SJSA1 (cell line): ENCODE data around the gene HEXIM2. TPM values are rescaled to one million over a fixed set of nuclear protein-coding genes. Genes with fewer than 3 reads are reported as not detected.

Experiments used
- DNase-seq, 2 experiments: peaks; one replicate each; pipeline ENCODE4 v3.0.0-alpha.2; 2015 to 2020; ENCODE audit warnings: low spot score in 2 of 2, low read depth in 1 of 2
- H3K27ac ChIP-seq: fragments of 250-450 bp; sonication (Bioruptor Pico); 2 replicates; pipeline ENCODE4 v1.5.1; 2020; ENCODE audit warnings: mild to moderate bottlenecking, moderate library complexity
- H3K27me3 ChIP-seq: fragments of 250-450 bp; sonication (Bioruptor Pico); replicated peaks from 2 replicates; pipeline ENCODE4 v1.5.1; 2020; ENCODE audit warnings: mild to moderate bottlenecking, moderate library complexity
- H3K36me3 ChIP-seq: fragments of 250-450 bp; sonication (Bioruptor Pico); 2 replicates; pipeline ENCODE4 v1.5.1; 2020; ENCODE audit warnings: mild to moderate bottlenecking
- H3K4me1 ChIP-seq: fragments of 250-450 bp; sonication (Bioruptor Pico); replicated peaks from 2 replicates; pipeline ENCODE4 v1.6.1; 2021; ENCODE audit warnings: mild to moderate bottlenecking
- H3K4me3 ChIP-seq: fragments of 250-450 bp; sonication (Bioruptor Pico); 2 replicates; pipeline ENCODE4 v1.5.1; 2020; ENCODE audit warnings: mild to moderate bottlenecking
- H3K9me3 ChIP-seq: fragments of 250-450 bp; sonication (Bioruptor Pico); replicated peaks from 2 replicates; pipeline ENCODE4 v1.5.1; 2020; ENCODE audit warnings: mild to moderate bottlenecking
- total RNA-seq: library from RNA; depleted of rRNA; stranded (reverse); fragments of >200 nt; shearing (Covaris generic); gene quantifications from 2 replicates; pipeline ENCODE4 v1.2.3, GENCODE V29; 2014

Gene HEXIM2
- total RNA-seq, 1 experiment from 2014 or later: 8.0 TPM

- peak overlapping the region; percentile 34; the same call in 1 of the 2 replicates for H3K27ac ChIP-seq
- H3K27me3 ChIP-seq: no peaks in the 10 kb centered on the region
Measured at GRCh38 chr17:45131616-45132319, 29.9 kb upstream of the HEXIM2 start.

GRCh38 chr17:45132320-45132571, 29.4 kb upstream of the HEXIM2 start, which contains the start of gene PLCD3:
TSS of gene PLCD3 (minus strand) at chr17:45132515. CDS start at chr17:45132410, 105 bp downstream.
- Histone ChIP-seq H3K36me3 (peaks cover 3% of the 10 kb centered on the region), H3K27me3 (no peaks in the 10 kb centered on the region), H3K27ac (peak within 1 kb of the TSS; percentile 59), H3K4me1 (peaks cover 47% of the 10 kb centered on the region), H3K4me3 (peak within 1 kb of the TSS; percentile 85), H3K9me3 (no peaks in the 10 kb centered on the region)
- DNase-seq: no peak

More at GRCh38 chr17:45131616-45132319, 29.9 kb upstream of the HEXIM2 start:
- H3K36me3 ChIP-seq: peaks cover 3% of the 10 kb centered on the region
- H3K4me1 ChIP-seq: peaks cover 52% of the 10 kb centered on the region
- no peaks in the 10 kb centered on the region for H3K9me3 ChIP-seq
- DNase-seq: peak in 1 of 2 experiments; percentile 75
- peak overlapping the region; percentile 85 for H3K4me3 ChIP-seq

GRCh38 chr17:45132572-45133463, 28.9 kb upstream of the HEXIM2 start:
- Histone ChIP-seq H3K36me3 (peaks cover 3% of the 10 kb centered on the region), H3K4me1 (peaks cover 41% of the 10 kb centered on the region), H3K9me3 (no peaks in the 10 kb centered on the region), H3K27ac (peak overlapping the region; percentile 59), H3K4me3 (peak overlapping the region; percentile 85), H3K27me3 (no peaks in the 10 kb centered on the region)
- DNase-seq: peak; percentile 86 to 92

- no peaks in the 10 kb centered on the region for H3K9me3 ChIP-seq
- H3K4me3 ChIP-seq: peak within 1 kb of the TSS; percentile 34
- peaks cover 3% of the 10 kb centered on the region for H3K36me3 ChIP-seq
- H3K27me3 ChIP-seq: no peaks in the 10 kb centered on the region
- peak; percentile 92 to 96 for DNase-seq
- no peak within 1 kb of the TSS for H3K27ac ChIP-seq
- peaks cover 27% of the 10 kb centered on the region for H3K4me1 ChIP-seq
Measured at GRCh38 chr17:45135192-45135977, 26.3 kb upstream of the HEXIM2 start, which contains the start of gene ACBD4. TSS of gene ACBD4 (plus strand) at chr17:45135687. CDS start at chr17:45136145, 458 bp downstream.

- peak in 1 of 2 experiments; percentile 25 for DNase-seq
- no peak overlapping the region for H3K27ac ChIP-seq
- peaks cover 23% of the 10 kb centered on the region for H3K4me1 ChIP-seq
- peaks cover 3% of the 10 kb centered on the region for H3K36me3 ChIP-seq
- 0 out of 2 replicates have a peak, but pooled peaks cover 2% of the 10 kb centered on the region for H3K9me3 ChIP-seq
- peak overlapping the region; percentile 34 for H3K4me3 ChIP-seq
- no peaks in the 10 kb centered on the region for H3K27me3 ChIP-seq
Measured at GRCh38 chr17:45135978-45136791, 25.5 kb upstream of the HEXIM2 start.

- peaks cover 14% of the 10 kb centered on the region for H3K4me1 ChIP-seq
- no peak overlapping the region for H3K27ac ChIP-seq
- H3K36me3 ChIP-seq: peaks cover 2% of the 10 kb centered on the region
- 0 out of 2 replicates have a peak, but pooled peaks cover 2% of the 10 kb centered on the region for H3K9me3 ChIP-seq
- H3K4me3 ChIP-seq: no peak overlapping the region
- H3K27me3 ChIP-seq: no peaks in the 10 kb centered on the region
- DNase-seq: no peak
Measured at GRCh38 chr17:45136846-45137560, 24.7 kb upstream of the HEXIM2 start.

GRCh38 chr17:45137561-45138305, 23.9 kb upstream of the HEXIM2 start:
- no peak for DNase-seq
- Histone ChIP-seq H3K27me3 (no peaks in the 10 kb centered on the region), H3K36me3 (no peaks in the 10 kb centered on the region; the same call in 1 of the 2 replicates), H3K9me3 (0 out of 2 replicates have a peak, but pooled peaks cover 2% of the 10 kb centered on the region), H3K4me3 (no peak overlapping the region), H3K4me1 (peaks cover 11% of the 10 kb centered on the region), H3K27ac (no peak overlapping the region)

- Histone ChIP-seq H3K36me3 (no peaks in the 10 kb centered on the region), H3K4me3 (no peak overlapping the region), H3K9me3 (0 out of 2 replicates have a peak, but pooled peaks cover 2% of the 10 kb centered on the region), H3K27me3 (no peaks in the 10 kb centered on the region), H3K4me1 (peaks cover 6% of the 10 kb centered on the region), H3K27ac (no peak overlapping the region)
- no peak for DNase-seq
Measured at GRCh38 chr17:45138911-45139532, 22.7 kb upstream of the HEXIM2 start.

- Histone ChIP-seq H3K4me3 (no peak overlapping the region), H3K9me3 (0 out of 2 replicates have a peak, but pooled peaks cover 2% of the 10 kb centered on the region), H3K27ac (no peak overlapping the region), H3K27me3 (no peaks in the 10 kb centered on the region), H3K4me1 (peaks cover 6% of the 10 kb centered on the region), H3K36me3 (no peaks in the 10 kb centered on the region)
- DNase-seq: no peak
Measured at GRCh38 chr17:45139533-45139920, 22.1 kb upstream of the HEXIM2 start.

GRCh38 chr17:45143094-45143670, 18.5 kb upstream of the HEXIM2 start:
- Histone ChIP-seq H3K4me3 (no peak overlapping the region), H3K9me3 (0 out of 2 replicates have a peak, but pooled peaks cover 2% of the 10 kb centered on the region), H3K36me3 (peaks cover 2% of the 10 kb centered on the region; the same call in 1 of the 2 replicates), H3K4me1 (peaks cover 9% of the 10 kb centered on the region), H3K27ac (no peak overlapping the region), H3K27me3 (no peaks in the 10 kb centered on the region)
- DNase-seq: no peak

GRCh38 chr17:45143767-45144198, 17.9 kb upstream of the HEXIM2 start:
- Histone ChIP-seq H3K27me3 (no peaks in the 10 kb centered on the region), H3K27ac (no peak overlapping the region), H3K36me3 (peaks cover 2% of the 10 kb centered on the region; the same call in 1 of the 2 replicates), H3K4me1 (peaks cover 9% of the 10 kb centered on the region), H3K4me3 (no peak overlapping the region), H3K9me3 (0 out of 2 replicates have a peak, but pooled peaks cover 2% of the 10 kb centered on the region)
- no peak for DNase-seq
